T47D (cell line): ENCODE results near the gene HAND1.

Source experiments
- DNase-seq, 2 experiments: peaks; one replicate each; pipeline versions ENCODE4 v3.0.0 to v3.0.0-alpha.2; 2011 to 2012; ENCODE audit warnings: low read depth in 1 of 2, low spot score in 1 of 2
- JUND ChIP-seq: IDR thresholded peaks from 2 replicates; pipeline ENCODE4 v1.6.1; 2012; ENCODE audit warnings: low read depth
- in situ Hi-C: cut with HindIII; loops from 2 replicates; pipeline ENCODE4 v1.10.0; 2016; ENCODE audit warnings: low sequenced_read_pairs, low pct_unique_long_range_greater_than_20kb

The HAND1 gene

GRCh38 chr5:154481584-154482381, 3.8 kb upstream of the HAND1 start:
- DNase-seq, result no peak
- in situ Hi-C loops, result no loop called here
- no peak for TF ChIP-seq JUND

GRCh38 chr5:154480847-154481246, 2.8 kb upstream of the HAND1 start:
- TF ChIP-seq JUND, result no peak
- in situ Hi-C loops, result no loop called here
- no peak for DNase-seq

- in situ Hi-C loops, result no loop called here
- TF ChIP-seq JUND, result no peak
- no peak for DNase-seq
Observed at GRCh38 chr5:154479944-154480750, 2.1 kb upstream of the HAND1 start.

- in situ Hi-C loops, result no loop called here
Observed at GRCh38 chr5:154479160-154479943, 1.3 kb upstream of the HAND1 start.

GRCh38 chr5:154478752-154479159, 729 bp upstream of the HAND1 start:
- in situ Hi-C loops, result no loop called here
- no peak for TF ChIP-seq JUND
- no peak for DNase-seq

More at GRCh38 chr5:154479160-154479943, 1.3 kb upstream of the HAND1 start:
- no peak for TF ChIP-seq JUND
- no peak for DNase-seq

GRCh38 chr5:154477382-154478223, 424 bp downstream of the HAND1 start:
- peak; percentile 30 to 66 for DNase-seq
- in situ Hi-C loops, result no loop called here
- no peak for TF ChIP-seq JUND

GRCh38 chr5:154476354-154477205, 1.4 kb downstream of the HAND1 start:
- TF ChIP-seq JUND, result no peak
- DNase-seq, result no peak
- in situ Hi-C loops, result no loop called here

GRCh38 chr5:154475591-154476353, 2.3 kb downstream of the HAND1 start:
- no peak for TF ChIP-seq JUND
- DNase-seq, result no peak
- in situ Hi-C loops, result no loop called here

GRCh38 chr5:154474396-154475334, 3.4 kb downstream of the HAND1 start:
- no peak for TF ChIP-seq JUND
- DNase-seq, result no peak
- in situ Hi-C loops, result no loop called here
